Endothelial cell (in vitro differentiated cells): ENCODE measurements around the gene TMEM247. TPM values are rescaled to one million over a fixed set of nuclear protein-coding genes. Genes with fewer than 3 reads are reported as not detected.

Experiments
- DNase-seq: peaks from one replicate; pipeline ENCODE4 v3.0.0; 2021; ENCODE audit warnings: low spot score
- H3K27ac Mint-ChIP-seq: one replicate; pipeline ENCODE4 v1.8.0; 2021; ENCODE audit warnings: mixed read lengths, inconsistent platforms; ENCODE audit not compliant: unreplicated experiment
- H3K27me3 Mint-ChIP-seq: one replicate; pipeline ENCODE4 v1.8.0; 2021; ENCODE audit warnings: mild to moderate bottlenecking, moderate library complexity, mixed read lengths, inconsistent platforms; ENCODE audit not compliant: unreplicated experiment
- H3K36me3 Mint-ChIP-seq: one replicate; pipeline ENCODE4 v1.8.0; 2021; ENCODE audit warnings: mild to moderate bottlenecking, low read depth, mixed read lengths, inconsistent platforms; ENCODE audit not compliant: unreplicated experiment
- H3K4me1 Mint-ChIP-seq: one replicate; pipeline ENCODE4 v1.8.0; 2021; ENCODE audit warnings: mild to moderate bottlenecking, mixed read lengths, inconsistent platforms; ENCODE audit not compliant: unreplicated experiment
- H3K4me3 Mint-ChIP-seq: one replicate; pipeline ENCODE4 v1.8.0; 2021; ENCODE audit warnings: mild to moderate bottlenecking, mixed read lengths, inconsistent platforms; ENCODE audit not compliant: unreplicated experiment
- H3K9me3 Mint-ChIP-seq: one replicate; pipeline ENCODE4 v1.8.0; 2021; ENCODE audit warnings: mixed read lengths, inconsistent platforms; ENCODE audit not compliant: unreplicated experiment
- total RNA-seq: library from RNA; stranded (reverse); fragmentation: NEBNext Ultra II Directional; extraction: Animal tissue kit (Norgen Biotek cat#: 25700); gene quantifications from one replicate; pipeline ENCODE4 v1.2.1, GENCODE V29; 2021; ENCODE audit not compliant: unreplicated experiment
- TF ChIP-seq, protein P1 (sequence below): fragments of 200-600 bp; sonication (generic); IDR thresholded peaks from one replicate; pipeline ENCODE4 v1.5.0; 2021; ENCODE audit warnings: antibody characterized with exemption; ENCODE audit not compliant: unreplicated experiment

TMEM247 gene
- total RNA-seq, 1 donor from 2014 or later = not detected

DNA sequence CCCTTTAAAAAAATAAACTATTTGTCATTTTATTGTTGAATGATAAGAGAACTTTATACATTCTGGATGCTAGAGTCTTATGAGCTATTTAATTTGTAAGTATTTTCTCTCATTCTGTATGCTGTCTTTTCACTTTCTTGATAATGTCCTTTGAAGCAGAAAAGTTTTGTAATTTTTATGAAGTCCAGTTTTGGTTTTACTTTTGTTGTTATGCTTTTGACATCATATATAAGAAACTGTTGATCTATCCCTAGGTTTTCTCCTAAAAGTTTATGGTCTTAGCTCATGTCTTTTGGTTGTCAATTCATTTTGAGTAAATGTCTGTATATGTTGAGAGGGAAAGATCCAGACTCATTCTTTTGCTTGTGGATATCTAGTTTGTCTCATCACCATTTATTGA, 52.5 kb downstream of the TMEM247 start:
- TF ChIP-seq, protein P1, sequence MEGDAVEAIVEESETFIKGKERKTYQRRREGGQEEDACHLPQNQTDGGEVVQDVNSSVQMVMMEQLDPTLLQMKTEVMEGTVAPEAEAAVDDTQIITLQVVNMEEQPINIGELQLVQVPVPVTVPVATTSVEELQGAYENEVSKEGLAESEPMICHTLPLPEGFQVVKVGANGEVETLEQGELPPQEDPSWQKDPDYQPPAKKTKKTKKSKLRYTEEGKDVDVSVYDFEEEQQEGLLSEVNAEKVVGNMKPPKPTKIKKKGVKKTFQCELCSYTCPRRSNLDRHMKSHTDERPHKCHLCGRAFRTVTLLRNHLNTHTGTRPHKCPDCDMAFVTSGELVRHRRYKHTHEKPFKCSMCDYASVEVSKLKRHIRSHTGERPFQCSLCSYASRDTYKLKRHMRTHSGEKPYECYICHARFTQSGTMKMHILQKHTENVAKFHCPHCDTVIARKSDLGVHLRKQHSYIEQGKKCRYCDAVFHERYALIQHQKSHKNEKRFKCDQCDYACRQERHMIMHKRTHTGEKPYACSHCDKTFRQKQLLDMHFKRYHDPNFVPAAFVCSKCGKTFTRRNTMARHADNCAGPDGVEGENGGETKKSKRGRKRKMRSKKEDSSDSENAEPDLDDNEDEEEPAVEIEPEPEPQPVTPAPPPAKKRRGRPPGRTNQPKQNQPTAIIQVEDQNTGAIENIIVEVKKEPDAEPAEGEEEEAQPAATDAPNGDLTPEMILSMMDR = no peak
- Mint-ChIP-seq H3K4me3 (no peak overlapping the region), H3K4me1 (no peaks in the 10 kb centered on the region), H3K9me3 (no peaks in the 10 kb centered on the region), H3K36me3 (no peaks in the 10 kb centered on the region), H3K27me3 (no peaks in the 10 kb centered on the region), H3K27ac (no peak overlapping the region)
- no peak for DNase-seq

Other genes with a start within 250 kb of the TMEM247 start
- gene EPAS1, start 182.2 kb upstream of the TMEM247 start, total RNA-seq = 280 TPM
- gene RHOQ, start 62.9 kb downstream of the TMEM247 start, total RNA-seq = 27.9 TPM
- 4.4 TPM for gene ATP6V1E2, start 63.0 kb downstream of the TMEM247 start, total RNA-seq
- gene PIGF, start 137.5 kb downstream of the TMEM247 start, total RNA-seq = 23.8 TPM
- 10.3 TPM for gene CRIPT, start 137.7 kb downstream of the TMEM247 start, total RNA-seq
- 13.4 TPM for gene SOCS5, start 219.7 kb downstream of the TMEM247 start, total RNA-seq